ENCODE results near the gene DNM3.

- TF ChIP-seq ZFP30 (CRISPR knock-in tag; IDR thresholded peaks at IDR 0.05) (no peak), RARB (CRISPR knock-in tag; IDR thresholded peaks at IDR 0.05) (no peak), CSRNP3 (CRISPR knock-in tag; IDR thresholded peaks at IDR 0.05) (no peak), SNAI2 (CRISPR knock-in tag; IDR thresholded peaks at IDR 0.05) (no peak), ISL1 (CRISPR knock-in tag; IDR thresholded peaks at IDR 0.05) (no peak), TOX (CRISPR knock-in tag; IDR thresholded peaks at IDR 0.05; ENCODE audit: borderline replicate concordance) (no peak), ARNTL (CRISPR knock-in tag; IDR thresholded peaks at IDR 0.05; ENCODE audit: borderline replicate concordance, low read depth) (no peak), ZNF70 (CRISPR knock-in tag; IDR thresholded peaks at IDR 0.05) (no peak), ZFP3 (CRISPR knock-in tag; IDR thresholded peaks at IDR 0.05) (no peak), ZNF8 (CRISPR knock-in tag; IDR thresholded peaks at IDR 0.05) (no peak), ESRRG (CRISPR knock-in tag; IDR thresholded peaks at IDR 0.05) (no peak), TCF4 (CRISPR knock-in tag; IDR thresholded peaks at IDR 0.05; ENCODE audit: borderline replicate concordance) (no peak)
- TF ChIP-seq, protein P1, sequence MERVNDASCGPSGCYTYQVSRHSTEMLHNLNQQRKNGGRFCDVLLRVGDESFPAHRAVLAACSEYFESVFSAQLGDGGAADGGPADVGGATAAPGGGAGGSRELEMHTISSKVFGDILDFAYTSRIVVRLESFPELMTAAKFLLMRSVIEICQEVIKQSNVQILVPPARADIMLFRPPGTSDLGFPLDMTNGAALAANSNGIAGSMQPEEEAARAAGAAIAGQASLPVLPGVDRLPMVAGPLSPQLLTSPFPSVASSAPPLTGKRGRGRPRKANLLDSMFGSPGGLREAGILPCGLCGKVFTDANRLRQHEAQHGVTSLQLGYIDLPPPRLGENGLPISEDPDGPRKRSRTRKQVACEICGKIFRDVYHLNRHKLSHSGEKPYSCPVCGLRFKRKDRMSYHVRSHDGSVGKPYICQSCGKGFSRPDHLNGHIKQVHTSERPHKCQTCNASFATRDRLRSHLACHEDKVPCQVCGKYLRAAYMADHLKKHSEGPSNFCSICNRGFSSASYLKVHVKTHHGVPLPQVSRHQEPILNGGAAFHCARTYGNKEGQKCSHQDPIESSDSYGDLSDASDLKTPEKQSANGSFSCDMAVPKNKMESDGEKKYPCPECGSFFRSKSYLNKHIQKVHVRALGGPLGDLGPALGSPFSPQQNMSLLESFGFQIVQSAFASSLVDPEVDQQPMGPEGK (CRISPR knock-in tag; IDR thresholded peaks at IDR 0.05; ENCODE audit: borderline replicate concordance) = no peak
Measured at GRCh38 chr1:171849245-171849898, 8.1 kb downstream of the DNM3 start.

Measured in SK-N-SH treated with all-trans-retinoic acid at 6 μM for 48 hours (cell line).